ENCODE results near the gene NASP.

The NASP gene

DNA sequence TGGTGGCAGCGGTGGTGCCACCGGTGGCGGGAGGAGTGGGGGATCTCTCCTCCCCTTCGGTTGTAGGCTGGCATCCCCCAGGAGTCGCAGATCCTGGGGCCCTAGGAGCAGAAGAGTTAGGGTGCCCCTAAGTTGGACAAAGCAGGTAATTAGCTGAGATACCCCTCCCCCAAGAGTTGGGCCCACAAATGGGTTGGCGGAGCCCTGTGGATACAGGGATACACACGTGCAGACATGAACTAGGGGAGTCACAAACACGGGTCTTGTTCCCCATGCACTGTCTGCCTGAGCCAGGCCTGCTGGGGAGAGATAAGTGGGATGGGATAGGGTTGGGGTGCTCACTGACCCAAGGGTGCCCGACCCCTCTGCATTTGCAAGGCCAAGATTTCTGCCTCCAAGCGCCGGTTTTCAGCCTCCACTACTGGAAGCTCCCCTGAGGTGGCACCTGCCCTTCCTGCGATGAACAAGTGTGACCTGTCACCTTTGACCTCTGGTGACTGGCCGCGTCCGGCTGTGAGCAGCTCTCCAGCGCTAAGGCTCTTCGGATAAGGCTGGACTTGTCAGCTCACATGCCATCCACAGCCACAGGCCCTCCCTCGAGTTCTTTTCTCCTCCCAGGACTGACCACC is 38.2 kb downstream of the NASP start:
- no peak for DNase-seq

DNA sequence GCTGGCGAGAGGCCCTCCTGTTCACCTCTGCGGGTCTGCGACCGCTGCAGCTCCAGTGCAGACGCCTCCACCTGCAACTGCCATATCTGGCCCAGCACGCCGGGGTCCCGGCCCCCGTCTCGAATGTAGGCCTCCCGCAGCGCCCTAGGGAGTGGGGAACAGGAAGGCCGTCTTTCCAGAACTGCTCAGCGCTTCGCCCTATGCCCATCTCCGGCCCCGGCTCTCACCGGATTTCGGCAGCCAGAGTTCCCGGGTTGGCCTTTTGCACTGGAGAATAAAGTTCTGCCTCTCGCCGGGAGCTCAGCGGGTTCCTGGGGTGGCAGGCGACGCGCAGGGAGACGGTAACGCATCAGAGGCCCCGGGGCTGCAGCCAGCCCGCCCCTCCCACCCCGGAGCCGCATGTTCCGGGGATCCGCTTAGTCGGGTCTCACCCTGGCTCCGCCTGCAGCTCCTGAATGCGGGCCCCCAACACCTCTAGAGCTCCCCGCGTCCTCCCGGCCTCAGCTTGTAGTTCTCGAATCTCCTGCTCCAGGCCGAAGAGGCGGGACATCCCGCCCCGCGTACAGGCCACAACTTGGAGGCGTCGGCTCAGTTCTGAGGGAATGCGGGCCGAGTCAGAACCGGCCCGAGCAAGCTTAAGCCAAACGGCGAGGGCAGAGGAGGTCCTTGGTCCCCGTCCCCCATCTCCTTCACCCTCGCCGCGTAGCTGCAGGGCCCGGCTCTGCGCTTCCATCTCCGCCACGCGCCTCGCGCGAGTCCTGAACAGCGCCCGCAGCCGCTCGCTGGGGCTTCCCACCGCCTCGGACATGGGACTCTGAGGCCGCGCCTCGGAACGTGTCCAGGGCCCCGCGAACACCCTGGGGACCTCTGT is 38.9 kb downstream of the NASP start:
- DNase-seq: no peak

DNA sequence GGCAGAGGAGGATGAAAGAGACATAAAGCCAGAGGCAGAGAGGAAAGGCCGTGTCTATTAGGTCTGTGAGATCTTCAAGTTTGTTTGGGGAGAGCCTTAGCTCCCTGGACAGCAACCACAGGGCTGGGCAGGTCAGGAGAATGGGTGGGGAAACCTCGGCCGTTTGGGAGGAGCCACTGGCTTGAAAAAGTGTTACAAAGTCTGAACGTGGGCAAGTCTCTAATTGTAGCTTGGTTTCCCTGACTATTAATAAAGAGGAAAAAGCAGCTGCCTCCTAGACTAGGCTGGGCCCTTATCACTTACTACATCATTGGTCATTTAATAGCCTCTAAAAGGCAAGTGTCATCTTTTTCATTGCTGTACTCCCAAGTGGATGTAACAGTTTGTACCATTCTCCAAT is 40.1 kb downstream of the NASP start, which contains the start of gene CCDC17:
TSS of gene CCDC17 (minus strand) at position 83 of the 400 bp plus-strand sequence. CDS start 145 bp downstream, outside the sequence.
- no peak for DNase-seq

DNA sequence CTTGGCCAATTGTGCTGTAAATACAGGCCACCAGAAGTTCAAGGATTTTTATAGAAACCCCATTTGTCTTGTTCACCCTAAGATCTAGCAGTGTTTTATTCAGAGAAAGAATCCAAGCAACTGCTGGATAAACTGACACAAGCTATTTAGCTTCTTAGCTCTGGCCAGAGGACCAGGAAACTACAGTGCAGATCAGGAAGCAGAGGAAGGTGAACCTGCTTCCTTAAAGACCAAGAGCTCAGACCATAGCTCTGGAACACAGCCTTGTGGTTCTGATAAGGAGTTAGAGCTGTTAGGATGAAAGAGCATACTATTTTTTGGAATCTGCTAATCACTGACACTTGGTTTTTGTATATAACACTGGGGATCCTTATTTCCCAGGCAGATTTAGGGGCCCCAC is 45.2 kb downstream of the NASP start:
- DNase-seq: no peak

DNA sequence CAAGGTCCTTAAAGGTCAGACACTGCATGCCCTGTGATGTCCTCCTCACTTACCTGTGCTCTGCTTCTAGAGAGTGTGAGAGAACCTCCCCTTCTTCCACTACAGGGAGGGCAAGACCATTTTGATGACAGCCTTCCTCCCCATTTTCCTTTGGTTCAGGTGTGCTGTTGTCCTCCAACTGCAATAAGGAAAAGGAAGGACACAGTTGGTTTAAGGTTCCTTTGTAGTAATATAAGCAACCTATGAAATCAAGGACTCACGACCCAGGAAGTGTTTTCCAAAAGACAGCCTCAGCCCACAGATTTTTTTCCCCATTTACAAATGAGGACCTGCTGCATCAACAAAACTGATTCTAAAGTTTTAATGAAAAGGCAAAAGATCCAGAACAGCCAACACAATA is 46.6 kb downstream of the NASP start:
- DNase-seq: no peak

DNA sequence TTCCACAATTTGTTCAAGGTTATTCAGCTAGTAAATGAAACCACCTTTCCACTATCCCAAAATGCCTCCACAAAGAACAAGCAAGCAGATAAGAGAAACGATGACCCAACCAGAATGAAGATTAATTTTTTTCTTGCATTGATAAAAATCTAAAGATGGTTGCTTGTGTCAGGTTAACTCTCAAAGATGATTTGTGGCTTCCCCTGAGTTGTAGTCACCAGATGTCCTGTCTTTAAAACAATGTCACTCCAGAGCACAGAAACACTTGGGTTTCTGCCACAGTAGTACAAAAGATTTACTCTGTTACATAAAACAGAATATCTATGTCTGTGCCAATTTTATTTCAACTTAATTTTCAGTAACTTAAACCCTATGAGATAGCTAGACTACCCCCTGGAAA is 51.4 kb downstream of the NASP start:
- DNase-seq: no peak

DNA sequence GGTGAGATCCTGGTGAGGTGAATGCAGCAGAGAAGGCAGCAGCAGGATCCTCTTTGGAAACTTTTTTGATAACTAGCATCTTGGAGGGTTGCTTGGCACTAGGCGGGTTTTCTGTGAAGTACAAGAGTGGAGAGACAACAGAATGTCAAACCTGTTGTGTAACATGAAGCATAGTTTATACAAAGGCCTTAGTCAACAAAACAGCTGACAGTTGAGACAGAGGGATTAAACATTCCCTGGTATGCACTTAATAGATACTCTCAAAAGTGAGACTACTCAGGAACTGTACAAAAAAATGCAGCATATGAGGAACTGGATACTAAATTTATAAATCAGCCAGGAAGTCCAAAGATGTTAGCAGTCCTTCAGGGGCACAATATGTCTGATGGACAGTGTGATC is 56.5 kb downstream of the NASP start:
- no peak for DNase-seq

DNA sequence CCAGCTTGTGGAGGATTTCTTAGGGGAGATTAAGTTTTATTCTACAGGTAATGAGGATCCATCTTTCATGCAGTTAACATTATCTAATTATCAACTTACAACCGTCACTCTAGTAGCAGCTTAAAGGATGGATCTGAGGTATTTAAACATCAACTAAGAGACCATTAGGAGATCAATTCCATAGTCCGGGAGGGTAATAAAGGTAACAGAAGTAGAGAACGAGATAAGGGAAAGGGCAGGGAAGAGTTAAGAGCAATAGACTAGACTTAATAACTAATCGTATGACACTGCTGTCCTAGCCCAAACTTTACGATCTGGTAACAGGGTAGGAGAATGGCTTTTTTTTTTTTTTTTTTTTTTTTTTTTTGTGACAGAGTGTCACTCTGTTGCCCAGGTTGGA is 59.5 kb downstream of the NASP start:
- DNase-seq: no peak

DNA sequence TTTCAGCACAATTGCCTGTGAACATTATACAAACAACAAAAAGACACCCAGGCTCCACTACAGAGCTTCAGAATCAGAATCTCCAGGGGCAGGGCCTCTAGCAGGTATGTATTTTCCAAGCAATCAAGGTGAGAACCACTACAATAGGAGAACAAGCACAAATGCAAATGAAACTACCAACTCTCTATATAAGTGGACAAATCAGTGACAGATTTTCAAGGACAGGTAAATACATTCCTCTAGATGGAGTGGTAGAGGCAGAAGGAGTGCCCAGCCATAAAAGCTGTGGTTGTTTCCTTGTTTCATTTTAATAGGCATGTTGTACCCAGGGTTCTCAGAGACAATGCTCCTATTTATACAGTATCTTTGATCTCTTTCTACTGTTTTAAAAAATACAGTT is 60.1 kb downstream of the NASP start:
- DNase-seq: no peak

DNA sequence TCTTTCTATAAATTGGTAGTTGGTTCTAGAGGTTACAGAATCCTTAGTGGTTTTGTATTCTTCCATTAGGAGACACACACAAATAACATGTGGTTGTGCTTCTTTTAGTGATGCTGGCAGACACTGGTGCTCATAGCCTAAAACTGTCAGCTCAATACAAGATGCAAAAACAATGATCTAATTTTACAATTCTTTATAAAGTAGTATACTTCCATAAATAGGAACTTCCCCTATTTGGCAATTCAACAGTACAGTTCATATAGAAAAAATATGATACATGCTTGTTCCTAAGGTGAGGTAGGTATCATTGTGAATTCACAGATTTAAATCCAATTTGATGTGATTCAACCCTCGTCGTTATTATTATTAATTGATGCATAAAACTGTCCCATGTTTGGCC is 60.8 kb downstream of the NASP start:
- no peak for DNase-seq

DNA sequence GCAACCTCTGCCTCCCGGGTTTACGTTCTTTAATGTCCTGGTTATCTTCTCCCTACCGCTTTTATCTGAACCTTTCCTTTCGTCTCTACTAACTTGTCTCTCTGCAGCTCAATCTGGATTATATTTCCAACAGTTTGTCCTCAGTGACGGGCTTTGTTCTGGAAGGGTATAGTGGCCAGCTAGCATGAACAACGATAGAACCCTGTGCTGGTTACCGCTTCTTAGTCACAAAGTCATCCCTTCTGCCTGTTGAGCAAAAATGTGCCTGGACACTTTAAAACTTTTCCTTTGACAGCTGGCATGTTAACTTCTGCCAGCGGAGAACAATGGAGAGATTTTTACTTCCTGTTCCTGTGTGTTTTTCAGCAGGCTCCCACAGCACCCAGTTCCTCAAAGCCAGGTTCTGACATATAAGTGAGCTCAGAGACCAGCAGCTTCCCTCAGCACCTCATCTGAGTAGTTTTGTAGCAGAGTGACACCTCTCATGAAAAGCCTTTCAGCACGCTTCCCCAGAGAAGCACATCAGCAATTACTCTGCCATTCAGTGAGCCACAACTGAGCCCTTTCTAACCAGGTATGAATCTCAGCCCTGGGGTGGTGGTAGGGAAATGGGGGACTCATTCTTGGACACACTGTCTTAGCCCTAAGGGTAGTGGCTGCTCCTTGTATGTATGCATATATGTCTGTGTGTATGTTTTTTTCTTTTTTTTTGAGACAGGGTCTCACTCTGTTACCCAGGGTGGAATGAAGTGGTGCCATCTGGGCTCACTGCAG is 63.6 kb downstream of the NASP start:
- DNase-seq: no peak

DNA sequence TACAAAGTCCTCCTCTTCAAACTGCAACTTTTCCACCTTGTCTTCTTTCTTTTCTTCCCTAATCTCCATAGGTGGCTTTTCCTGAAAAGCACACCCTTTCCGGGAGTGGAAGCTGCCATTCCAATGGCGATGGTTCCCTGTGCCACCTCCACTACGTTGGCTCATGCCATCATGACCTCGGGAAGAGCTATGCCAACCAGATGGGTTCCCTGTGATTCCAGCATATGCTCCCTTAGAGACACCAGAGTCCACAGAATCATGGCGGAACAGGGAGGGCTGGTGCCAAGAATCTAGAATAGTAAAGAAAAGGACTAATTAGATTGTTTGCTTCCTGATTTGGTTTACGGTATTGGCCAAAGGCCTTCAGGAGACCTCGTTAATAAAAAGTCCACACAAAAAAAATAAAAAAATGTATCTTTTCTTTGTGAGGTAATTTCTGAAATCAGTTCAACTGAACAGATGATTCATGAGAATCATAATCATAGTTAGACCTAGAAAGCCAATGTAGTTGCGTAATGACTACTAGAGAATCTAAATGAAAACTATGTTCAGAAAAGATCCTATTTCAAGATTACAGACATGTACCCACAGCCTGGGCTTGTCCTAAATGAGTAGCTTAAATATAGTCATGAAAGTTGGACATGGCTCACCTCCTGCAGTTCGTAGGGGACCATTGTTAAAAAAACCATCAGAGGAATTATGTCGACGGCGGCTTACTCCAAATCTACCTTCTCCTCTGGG is 70.9 kb downstream of the NASP start:
- DNase-seq: no peak

DNA sequence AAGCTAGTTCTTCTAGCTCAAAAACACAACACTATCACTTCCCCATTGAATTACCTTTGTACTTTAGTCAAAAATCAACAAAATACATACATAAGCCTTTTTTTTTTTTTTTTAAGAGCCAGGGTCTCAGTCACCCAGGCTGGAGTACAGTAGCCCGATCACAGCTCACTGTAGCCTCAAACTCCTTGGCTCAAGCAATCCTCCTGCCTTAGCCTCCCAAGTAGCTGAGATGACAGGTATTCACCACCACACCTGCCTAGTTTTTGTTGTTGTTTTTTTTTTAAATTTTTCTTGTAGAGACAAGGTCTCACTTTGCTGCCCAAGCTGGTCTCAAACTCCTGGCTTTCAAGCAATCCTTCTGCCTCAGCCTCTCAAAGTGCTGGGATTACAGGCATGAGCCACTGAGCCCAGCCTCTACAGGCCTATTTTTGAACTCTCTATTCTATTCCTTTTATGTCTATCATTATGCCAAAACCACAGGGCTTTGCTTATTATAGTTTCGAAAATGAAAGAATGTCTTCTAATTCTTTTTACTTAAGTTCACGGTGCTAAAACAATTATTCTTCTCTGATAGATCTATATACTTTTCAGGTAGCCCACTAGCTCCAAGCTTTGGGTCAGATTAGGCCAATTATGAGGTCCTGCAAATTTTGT is 72.9 kb downstream of the NASP start:
- DNase-seq: no peak

DNA sequence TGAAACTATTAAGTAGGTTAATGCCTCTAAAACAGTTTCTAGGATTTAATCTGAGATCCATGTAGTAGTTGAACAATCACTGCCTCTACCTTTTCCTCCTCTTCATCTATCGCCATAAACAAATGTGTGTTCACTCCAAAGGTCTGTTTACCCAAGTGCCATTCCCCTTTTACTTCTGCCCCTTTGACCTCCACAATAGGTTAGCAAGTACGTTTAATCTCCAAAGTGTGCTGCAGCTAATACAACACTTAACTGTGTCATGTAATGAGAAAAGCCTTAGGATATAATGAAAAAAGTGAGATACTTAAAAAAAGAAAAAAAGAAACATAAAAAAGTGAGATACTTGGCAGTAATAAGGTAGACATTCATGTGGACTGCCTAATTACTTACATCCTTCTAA is 74.3 kb downstream of the NASP start:
- DNase-seq: no peak

DNA sequence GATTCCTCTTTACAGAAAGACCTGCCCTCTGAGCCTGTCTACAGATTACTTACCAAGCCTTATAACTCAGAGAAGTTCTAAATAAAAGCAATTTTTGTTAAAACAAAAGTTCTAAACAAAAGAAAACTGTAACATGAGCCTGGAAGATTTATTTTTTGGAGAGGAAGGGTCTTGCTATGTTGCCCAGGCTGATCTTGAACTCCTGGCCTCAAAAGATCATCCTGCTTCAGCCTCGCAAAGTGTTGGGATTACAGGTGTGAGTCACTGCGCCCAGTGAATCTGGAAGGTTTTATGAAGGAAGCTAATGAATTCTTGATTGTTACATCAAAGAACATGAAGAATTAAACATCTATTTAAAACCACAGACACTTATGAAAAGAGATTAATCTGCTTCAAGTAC is 75.4 kb downstream of the NASP start:
- DNase-seq: no peak

DNA sequence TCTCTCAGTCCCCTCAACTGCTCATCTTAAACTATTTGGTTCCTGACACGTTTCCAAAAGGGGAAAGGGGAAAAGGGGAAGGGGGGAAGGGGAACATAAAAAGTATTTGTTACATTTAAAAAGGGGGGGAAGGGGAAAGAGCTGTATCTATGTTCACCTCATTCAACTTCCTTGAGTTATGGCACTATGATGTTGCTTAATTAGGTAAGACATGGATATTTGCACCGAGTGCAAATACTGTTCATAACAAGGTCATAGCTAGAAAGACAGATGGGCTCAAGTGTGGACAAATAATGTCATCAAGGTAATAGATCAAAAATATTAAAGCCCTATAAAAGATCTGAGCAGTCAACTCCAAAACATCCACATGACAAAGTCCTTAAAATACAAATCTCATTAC is 76.5 kb downstream of the NASP start:
- DNase-seq: no peak

DNA sequence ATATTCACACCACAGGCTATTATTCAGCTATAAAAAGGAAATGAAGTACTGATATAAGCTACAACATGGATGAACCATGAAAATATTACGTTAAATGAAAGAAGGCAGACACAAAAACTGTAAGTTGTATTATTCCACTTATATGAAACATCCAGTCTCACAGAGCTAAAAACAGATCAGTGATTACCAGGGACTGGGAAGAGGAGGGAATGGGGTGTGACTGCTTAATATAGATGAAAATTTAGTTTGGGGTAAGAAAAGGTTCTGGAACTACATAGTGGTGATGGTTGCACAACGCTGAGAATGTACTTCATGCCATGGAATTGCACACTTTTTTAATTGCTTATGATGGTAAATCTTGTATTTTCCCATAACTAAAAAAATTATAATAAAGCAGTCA is 83.0 kb downstream of the NASP start:
- no peak for DNase-seq

DNA sequence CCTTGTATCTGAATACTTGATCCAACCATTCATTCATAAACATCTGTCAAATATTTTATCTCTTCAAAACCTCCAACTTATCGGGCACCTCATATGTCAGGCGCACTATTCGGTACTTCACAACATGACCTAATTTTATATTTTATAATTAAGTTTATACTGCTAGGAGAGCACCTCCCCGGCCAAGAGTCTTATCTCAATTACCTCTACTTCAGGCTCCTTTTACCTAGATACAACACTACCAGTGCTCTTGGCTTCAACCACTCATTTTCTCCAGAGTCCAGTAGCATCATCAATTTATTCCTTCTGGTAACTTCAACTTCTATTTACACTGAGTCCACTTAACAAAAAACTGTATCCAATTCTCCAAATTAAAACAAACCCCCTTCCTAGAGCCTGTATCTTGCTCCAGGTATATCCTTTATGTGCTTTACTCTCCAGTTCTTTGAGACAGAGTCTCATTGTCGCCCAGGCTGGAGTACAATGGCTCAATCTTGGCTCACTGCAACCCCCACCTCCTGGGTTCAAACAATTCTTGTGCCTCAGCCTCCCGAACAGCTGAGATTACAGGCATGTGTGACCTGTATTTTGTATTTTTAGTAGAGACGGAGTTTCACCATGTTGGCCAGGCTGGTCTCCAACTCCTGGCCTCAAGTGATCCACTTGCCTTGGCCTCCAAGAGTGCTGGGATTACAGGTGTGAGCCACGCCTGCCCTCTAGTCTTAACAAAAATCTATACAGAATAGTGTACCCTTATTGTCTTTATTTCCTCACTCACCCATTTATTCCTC is 83.7 kb downstream of the NASP start:
- DNase-seq: no peak
